ENCODE measurements around the gene ANXA2. TPM values are rescaled to one million over a fixed set of nuclear protein-coding genes. Genes with fewer than 3 reads are reported as not detected.

ANXA2 gene
- total and polyA plus RNA-seq, 2 experiments from 2014 or later, result 202 to 225 TPM

- DNase-seq (ENCODE audit: low spot score), result no peak
- Histone ChIP-seq H2AFZ (no peak overlapping the region), H3K4me1 (ENCODE audit: insufficient read depth) (no peaks in the 10 kb centered on the region), H3K27me3 (ENCODE audit: insufficient read depth) (no peaks in the 10 kb centered on the region), H3K4me2 (no peak overlapping the region), H4K20me1 (replicated peaks; ENCODE audit: insufficient read depth) (no peaks in the 10 kb centered on the region), H3K27ac (ENCODE audit: low read depth) (no peak overlapping the region), H3F3A (replicated peaks; ENCODE audit: low read depth) (no peaks in the 10 kb centered on the region), H3K4me3 (no peak overlapping the region), H3K79me2 (replicated peaks; ENCODE audit: insufficient read depth) (no peaks in the 10 kb centered on the region), H3K36me3 (ENCODE audit: insufficient read depth) (peaks cover 8% of the 10 kb centered on the region; the same call in 1 of the 2 replicates), H3K9me2 (ENCODE audit: insufficient read depth) (no peaks in the 10 kb centered on the region)
- peaks cover 6% of the 10 kb centered on the region; the same call in 2 of the 3 replicates for H3K4me1 Mint-ChIP-seq
- H3K27ac Mint-ChIP-seq, result peak overlapping the region; percentile 8; the same call in 1 of the 2 replicates
- H3K27me3 Mint-ChIP-seq (ENCODE audit: insufficient read depth, low read depth, poor library complexity), result no peaks in the 10 kb centered on the region
- TF ChIP-seq NANOG (IDR thresholded peaks at IDR 0.05; ENCODE audit: borderline replicate concordance), result no peak
- TF ChIP-seq ETS1 (IDR thresholded peaks at IDR 0.05), result no peak
- no peak for TF ChIP-seq ZNF462 (CRISPR knock-in tag; IDR thresholded peaks at IDR 0.05)
- no peak for TF ChIP-seq POLR2AphosphoS5 (IDR thresholded peaks at IDR 0.05; ENCODE audit: low read depth)
- no peak for TF ChIP-seq REST (IDR thresholded peaks at IDR 0.05; ENCODE audit: unreplicated experiment)
- TF ChIP-seq EZH2 (IDR thresholded peaks at IDR 0.05; ENCODE audit: low read depth, unreplicated experiment), result no peak
- TF ChIP-seq ZNF114 (CRISPR knock-in tag; IDR thresholded peaks at IDR 0.05), result no peak
- TF ChIP-seq CREB1 (CRISPR knock-in tag; IDR thresholded peaks at IDR 0.05; ENCODE audit: low read depth), result no peak
- peaks cover 14% of the 10 kb centered on the region; the same call in 2 of the 3 replicates for H3K36me3 Mint-ChIP-seq (ENCODE audit: low read depth)
- no peaks in the 10 kb centered on the region for H3K9me3 Mint-ChIP-seq
- H3K4me3 Mint-ChIP-seq, result no peak overlapping the region
- ATAC-seq, result no peak
Measured at GRCh38 chr15:60424006-60424405, 26.2 kb upstream of the ANXA2 start.

Data from GM23338 (cell line).